Anterior cingulate cortex (tissue), 58 donors: ENCODE results near the gene KLHL3.

ENCODE experiments used
- DNase-seq, 58 donors: peaks; one replicate each; lab custom pipeline; 2025; lab: John Stamatoyannopoulos, UW

Gene KLHL3

GRCh38 chr5:137595396-137596079 lies 140.4 kb downstream of the KLHL3 start:
- peak in 2 of 58 donors; percentile 6 to 25 for DNase-seq

DNA sequence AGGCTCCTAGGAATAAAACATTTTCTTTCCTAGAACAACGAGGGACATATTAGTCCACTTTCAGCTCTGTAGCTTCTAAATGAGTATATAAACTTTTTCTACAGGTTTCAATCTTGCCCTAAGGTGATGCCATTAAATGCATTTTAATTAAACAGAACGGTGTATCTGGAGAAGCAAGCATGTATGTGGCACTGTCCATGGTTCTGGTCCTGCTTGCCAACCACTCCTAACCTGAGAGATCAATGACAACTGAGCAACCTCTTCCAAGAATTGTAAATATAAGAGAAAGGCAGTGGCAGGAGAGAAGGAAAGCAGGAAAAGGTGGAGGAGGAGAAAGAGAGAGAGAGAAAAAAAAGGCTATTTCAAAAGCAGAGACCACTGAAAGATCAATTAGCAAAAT lies 141.2 kb downstream of the KLHL3 start:
- no peak for DNase-seq

GRCh38 chr5:137592317-137592716 lies 143.6 kb downstream of the KLHL3 start:
- no peak for DNase-seq

GRCh38 chr5:137589185-137589584 lies 146.7 kb downstream of the KLHL3 start:
- no peak for DNase-seq

GRCh38 chr5:137587919-137588318 lies 148.0 kb downstream of the KLHL3 start:
- DNase-seq = no peak

- no peak for DNase-seq
Measured at GRCh38 chr5:137584262-137584661, 151.6 kb downstream of the KLHL3 start.

- DNase-seq = no peak
Measured at GRCh38 chr5:137583129-137583528, 152.8 kb downstream of the KLHL3 start.

DNA sequence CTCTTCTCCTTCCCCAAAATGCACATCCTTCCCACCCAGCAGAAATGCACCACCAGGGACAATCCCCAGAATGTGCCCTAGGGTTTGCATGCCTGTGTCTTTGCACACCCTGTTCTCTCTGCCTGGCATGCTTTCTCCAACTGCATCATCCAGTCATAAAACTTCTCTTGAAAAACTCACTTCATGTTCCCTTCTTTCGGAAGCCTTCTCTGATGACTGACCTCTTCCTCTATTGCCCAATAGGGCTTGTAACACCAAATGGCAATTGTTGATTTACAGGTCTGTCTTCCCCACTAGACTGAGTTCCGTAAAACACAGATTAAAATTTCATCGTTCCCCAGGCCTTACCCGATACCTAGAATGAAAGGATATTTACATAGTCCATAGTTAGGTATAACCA lies 153.7 kb downstream of the KLHL3 start:
- peak in 1 of 58 donors; percentile 17 for DNase-seq

DNA sequence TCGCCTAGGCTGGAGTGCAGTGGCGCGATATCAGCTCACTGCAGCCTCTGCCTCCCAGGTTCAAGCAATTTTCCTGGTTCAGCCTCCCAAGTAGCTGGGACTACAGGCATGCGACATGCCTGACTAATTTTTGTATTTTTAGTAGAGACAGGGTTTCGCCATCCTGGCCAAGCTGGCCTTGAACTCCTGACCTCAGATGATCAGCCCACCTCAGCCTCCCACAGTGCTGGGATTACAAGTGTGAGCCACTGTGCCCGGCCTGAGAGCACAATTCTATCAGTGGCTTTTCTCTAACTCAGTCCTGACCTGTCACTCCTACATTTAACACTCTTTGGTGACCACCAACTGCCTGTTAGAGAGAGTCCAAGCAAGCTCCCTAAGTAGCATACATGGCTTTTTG lies 154.1 kb downstream of the KLHL3 start:
- DNase-seq = no peak

GRCh38 chr5:137580030-137580429 lies 155.9 kb downstream of the KLHL3 start:
- DNase-seq = no peak

DNA sequence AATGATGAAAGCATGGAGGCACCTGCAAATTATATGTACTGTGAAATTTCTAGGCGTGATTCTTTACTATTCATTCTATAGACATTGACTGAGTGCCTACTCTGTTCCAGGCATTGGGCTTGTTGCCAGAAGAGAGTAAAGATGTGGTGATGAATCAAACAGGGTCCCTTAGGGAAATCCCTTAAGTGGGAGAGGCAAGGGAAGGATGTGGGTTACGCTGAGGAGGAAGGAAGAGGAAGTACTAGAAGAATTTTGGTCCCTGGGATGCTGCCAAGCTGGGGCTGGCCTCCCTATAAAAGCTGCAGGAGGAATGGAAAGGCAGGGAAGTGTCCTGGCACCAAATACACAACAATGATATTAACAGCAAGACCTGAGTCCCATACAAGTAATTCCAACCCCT lies 160.0 kb downstream of the KLHL3 start:
- DNase-seq = no peak

- no peak for DNase-seq
Measured at GRCh38 chr5:137575211-137575610, 160.7 kb downstream of the KLHL3 start.

DNA sequence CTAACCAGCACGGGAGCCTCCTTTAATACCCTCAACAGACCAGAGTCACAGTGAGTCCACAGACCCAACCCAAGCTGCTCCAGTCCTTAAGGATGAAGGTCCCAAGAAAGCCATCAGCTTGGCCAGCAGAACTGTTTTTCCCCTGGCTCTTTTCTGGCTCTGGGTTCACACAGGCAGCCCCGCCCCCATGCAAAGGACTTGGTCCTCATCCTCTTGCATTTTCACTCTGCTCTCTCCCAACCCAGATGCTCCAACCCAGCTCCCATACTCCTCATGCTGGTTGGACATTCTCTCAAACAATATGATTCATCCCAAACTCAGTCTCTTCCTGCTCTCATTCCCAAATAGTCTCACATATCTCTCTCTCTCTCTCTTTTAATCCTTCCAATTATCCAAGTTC lies 162.5 kb downstream of the KLHL3 start:
- no peak for DNase-seq

DNA sequence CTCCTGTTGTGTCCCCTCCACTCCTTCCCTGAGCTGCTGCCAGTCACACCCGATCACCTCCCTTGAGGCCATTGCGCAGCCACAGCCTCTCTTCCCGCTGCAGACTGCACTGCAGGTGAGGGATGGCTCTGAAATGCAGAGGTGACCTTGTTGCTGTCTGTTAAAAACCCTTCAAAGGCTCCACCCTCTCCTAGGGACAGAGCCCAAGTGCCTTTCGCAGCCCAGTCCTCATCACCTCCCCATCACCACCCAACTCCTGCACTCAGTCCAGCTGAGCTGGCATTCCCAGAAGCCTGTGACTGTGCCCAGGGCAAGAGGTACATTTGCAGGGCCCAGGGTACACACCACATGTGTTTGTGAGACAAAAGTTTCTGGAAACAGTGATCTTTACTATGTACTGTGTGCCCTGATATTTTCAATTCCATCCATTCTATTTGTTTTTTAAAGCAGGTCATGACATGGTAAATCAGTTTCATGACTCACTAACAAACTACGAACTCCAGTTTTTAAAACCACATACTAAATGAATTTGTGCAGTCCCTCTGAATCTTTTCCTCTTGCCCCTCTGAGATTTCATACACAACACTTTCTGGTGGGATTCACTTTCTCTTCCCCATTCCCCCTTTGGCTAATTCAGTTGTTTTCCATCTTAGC lies 163.7 kb downstream of the KLHL3 start:
- no peak for DNase-seq

- no peak for DNase-seq
Measured at GRCh38 chr5:137570070-137570469, 165.8 kb downstream of the KLHL3 start.
